GM19238 (cell line): ENCODE data around the gene GLIPR2.
"Not testable (repeated sequence)": the region's sequence is repeated elsewhere in the genome, so short reads cannot be mapped to it uniquely, and the experiment has no call there.

Experiments used
- DNase-seq: peaks from one replicate; pipeline ENCODE4 v3.0.0; 2011; ENCODE audit warnings: low spot score; ENCODE audit not compliant: insufficient read length

The GLIPR2 gene

DNA sequence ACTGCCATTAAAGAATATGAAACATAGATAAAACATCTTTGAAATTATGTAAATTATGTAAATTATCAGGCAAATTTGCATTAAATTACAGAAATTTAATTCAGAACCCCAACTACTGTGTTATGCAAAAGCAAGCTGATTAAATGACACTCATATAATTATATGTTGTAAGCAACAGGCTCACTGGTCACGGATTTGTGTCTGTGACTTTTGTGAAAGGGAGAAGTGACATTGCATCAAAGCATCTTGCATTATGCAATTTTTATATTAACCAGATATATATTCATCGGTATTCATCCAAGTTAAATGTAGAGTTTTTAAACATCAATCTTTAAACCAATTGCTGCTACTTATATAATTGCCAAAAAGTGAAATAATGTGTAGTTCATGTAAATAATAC lies 13.0 kb upstream of the GLIPR2 start:
- no peak for DNase-seq

DNA sequence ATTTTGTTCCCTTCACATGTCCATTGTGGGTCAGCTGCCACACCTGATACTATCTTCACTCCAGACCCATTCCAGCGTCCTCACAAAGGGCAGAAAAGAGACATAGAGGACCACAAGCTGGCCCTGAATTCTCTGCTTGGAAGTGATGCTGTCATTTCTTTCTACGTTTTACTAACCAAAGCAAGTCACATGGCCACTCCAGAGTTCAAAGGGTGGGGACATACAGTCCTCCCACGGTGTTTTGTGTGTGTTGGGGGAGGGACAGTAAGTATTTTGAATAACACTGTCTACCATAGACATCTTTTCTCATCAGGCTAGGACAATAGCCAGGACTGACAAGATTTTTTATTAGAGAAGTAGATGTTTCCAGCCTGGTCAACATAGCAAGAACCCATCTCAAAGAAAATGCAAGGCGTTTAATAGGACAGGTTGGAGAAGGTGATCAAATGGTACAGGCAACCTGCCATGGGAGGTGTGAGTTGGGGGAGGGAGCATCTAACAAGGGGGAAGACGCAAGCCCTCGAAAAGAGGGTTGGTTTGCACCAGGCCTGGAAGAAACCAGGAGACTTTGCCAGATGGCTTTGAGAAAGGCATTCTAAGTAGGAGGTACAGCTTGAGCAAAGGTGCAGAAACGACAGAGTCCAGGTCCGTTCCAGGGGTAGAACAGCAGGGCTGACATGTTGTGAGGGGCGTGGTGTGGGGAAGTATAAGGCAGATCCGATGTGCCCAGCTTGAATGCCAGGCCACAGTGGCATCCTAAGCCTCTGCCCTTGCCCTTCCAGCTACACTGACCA lies 11.3 kb upstream of the GLIPR2 start:
- DNase-seq = no peak

GRCh38 chr9:36126016-36126730 lies 10.4 kb upstream of the GLIPR2 start:
- no peak for DNase-seq

GRCh38 chr9:36127652-36128244 lies 8.8 kb upstream of the GLIPR2 start:
- no peak for DNase-seq

GRCh38 chr9:36128349-36128748 lies 8.2 kb upstream of the GLIPR2 start:
- no peak for DNase-seq

DNA sequence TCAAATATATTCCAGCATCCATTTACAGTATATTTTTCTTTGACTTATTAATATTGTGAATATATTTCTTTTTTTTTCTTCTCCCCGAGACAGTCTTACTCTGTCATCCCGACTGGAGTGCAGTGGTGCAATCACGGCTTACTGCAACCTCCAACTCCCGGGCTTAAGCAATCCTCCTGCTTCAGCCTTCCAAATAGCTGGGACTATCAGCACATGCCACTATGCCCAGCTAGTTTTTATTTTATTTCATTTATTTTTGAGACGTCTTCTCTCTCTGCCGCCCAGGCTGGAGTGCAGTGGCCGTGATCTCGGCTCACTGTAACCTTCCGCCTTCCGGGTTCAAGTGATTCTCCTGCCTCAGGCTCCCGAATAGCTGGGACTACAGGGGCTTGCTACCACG lies 7.4 kb upstream of the GLIPR2 start:
- no peak for DNase-seq

- DNase-seq = not testable (repeated sequence)
Observed at GRCh38 chr9:36131666-36132065, 4.9 kb upstream of the GLIPR2 start.

DNA sequence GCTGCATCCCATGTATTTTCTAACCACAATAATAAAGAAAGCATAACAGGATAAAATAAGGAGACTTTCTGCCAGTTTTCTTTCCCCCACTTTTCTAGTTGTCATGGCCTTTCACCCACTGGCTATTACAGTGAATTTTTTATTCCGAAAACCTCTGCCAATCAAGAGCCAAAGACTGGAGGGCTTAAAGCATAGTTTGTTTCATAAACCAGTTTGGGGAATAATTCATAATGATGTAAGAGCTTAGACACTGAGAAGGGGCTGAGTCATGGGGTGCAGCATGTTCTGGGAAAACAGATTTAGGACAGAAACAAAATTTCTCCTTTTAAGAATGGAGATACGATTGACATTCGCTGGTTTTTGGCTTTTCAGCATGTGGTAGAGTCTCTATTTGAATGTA lies 4.4 kb upstream of the GLIPR2 start:
- DNase-seq = no peak

DNA sequence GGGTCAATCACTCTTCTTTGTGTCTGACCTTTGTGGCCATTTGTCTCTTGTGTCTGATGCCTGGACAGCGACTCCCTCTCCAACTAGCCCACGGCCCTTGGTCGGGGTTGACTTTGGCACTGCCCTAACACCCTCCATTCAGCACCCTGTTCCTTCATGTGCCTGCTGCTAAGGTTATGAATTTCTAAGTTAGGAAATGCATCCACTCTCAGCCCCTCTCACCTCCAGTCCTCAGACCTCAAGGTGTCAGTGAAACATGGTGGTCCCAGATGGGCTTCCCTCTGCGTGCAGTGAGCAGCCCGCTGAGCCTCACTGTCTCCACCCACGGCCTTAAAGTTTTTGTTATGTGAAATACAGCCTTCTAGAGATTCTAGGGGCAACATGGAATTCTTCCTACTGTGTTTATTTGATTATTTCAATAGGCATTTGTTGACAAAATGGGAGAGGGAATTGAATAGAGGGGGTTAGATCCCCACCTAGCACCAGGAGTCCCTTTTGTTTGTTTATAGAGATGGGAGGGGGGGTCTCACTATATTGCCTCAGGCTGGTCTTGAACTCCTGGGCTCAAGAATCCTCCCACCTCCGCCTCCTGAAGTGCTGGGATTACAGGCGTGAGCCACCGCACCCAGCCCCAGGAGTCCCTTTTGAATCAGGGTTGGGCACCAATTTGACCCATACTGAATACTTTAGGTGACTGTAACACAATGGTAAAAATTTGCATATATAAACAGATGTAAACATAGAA lies 1.6 kb upstream of the GLIPR2 start:
- no peak for DNase-seq

- no peak for DNase-seq
Observed at GRCh38 chr9:36135741-36136271, 727 bp upstream of the GLIPR2 start.

GRCh38 chr9:36136894-36137391 lies 410 bp downstream of the GLIPR2 start:
- no peak for DNase-seq

DNA sequence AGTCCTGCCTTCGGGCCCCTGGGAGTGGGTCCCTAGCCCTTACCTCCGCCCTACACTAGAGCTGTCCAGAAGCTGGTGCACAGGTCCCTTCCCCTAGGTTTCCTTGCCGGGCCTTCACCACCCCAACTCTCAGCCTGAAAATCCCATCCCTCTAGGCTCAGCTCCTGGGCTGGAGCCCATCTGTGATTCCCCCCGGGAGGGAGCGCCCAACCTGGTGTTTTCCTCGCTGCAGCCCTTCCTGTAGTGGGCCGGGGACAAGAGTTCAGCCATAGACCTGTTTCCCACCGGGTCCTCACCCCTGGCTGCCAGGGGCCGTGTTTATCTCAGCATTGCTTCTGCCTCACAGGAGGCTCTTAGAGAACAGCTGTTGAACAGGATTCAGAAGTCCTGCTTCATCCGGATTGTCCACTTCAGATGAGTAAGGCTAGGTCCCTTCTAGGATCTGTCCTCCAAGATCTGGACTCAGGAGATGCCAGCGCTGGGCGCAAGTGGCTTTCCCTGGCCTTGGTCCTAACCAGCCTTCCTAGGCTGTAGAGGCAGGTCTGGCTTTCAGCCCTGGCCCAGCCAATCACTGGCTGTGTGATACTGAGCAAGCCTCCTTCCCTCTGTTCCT lies 965 bp downstream of the GLIPR2 start:
- no peak for DNase-seq

- no peak for DNase-seq
Observed at GRCh38 chr9:36138496-36138895, 2.0 kb downstream of the GLIPR2 start.

- no peak for DNase-seq
Observed at GRCh38 chr9:36138901-36139300, 2.4 kb downstream of the GLIPR2 start.

GRCh38 chr9:36140086-36141084 lies 3.9 kb downstream of the GLIPR2 start:
- DNase-seq = no peak

DNA sequence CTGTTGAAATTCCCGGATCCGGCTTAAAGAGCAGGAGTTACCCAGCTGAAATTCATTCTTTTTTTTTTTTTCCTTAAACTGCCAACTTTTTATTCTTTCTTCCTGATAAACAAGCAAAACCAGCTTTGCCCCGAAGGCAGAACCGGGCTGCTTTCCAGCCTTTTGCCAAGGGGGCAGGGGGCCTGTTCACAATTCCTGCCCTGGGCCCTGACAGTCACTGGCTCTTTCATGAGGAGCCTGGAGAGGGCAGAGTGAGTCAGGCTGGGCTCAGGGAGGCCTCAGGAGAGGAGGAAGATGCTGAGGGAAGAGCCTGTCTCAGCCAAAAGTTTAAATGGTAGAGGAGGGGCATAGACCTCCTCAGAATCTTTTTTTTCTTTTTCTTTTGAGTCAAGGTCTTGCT lies 4.8 kb downstream of the GLIPR2 start:
- no peak for DNase-seq

DNA sequence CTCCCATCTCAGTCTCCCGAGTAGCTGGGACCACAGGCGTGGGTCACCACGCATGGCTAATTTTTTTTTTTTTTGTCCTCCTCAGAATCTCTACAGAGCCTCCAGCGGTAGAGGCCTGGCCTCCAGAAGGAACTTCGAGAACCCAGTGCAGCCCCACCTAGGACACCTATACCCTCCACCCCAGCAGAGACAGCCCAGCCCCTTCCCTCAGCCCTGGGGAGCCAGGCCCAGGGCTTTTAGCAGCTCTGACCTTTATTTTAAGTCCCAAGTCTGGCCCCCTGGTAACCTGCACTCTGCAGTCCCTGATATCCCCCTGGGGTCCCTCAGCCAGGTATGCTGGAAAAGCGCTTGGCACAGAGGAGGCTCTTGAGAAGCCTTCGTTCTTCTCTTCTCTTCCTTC lies 5.2 kb downstream of the GLIPR2 start:
- DNase-seq = no peak

DNA sequence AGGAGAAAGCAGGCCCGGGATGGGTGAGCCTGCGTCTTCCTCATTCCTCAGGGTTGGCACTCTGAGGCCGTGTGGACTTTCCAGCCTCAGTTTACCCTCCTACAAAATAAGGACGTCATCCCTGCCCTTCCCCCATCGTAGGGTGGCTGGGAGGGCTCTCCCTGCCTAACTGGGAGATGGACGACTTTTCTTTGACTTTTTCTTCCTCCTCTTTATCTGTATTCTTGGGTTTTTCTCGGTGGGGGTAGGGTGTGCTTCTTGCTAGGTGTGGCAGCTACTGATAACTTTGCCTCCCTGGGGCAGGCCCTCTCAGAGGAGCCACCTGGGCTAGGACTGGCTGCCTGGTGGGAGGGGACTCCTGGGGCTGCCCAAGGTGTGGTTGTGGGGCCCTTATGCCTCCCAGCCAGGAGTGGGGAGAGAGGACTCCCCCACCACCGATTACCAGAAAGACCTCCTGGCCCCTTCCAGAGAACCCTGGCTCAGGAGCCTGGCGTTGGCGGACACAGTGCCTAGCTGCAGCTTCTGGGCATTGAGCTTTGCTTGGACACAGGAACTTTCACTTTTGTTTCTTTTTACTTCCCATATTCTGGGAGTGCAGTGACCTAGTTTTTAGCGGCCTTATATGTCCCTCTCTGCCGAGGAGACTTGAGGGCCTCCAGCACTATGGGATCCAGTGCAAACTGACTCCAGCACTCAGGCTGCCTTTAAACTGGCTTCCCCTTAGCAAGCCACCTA lies 6.1 kb downstream of the GLIPR2 start:
- no peak for DNase-seq

DNA sequence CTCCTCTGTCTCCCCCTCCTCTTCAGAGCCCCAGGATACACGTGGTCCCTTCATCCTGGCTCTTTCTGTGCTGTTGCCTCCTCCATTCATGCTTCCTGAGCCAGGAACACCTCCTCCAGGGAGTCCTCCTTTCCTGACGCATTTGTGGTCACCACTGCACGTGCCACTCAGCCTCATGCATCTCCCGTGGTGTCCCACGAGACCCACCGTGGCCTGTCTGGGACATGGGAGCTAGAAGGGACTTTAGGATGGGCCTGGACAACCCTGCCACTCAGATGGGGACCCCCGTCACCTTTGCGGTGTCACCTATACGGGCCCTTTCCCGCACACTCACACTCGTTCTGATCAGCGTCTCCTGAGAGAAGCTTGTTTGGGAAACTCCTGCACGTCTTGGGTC lies 6.7 kb downstream of the GLIPR2 start:
- no peak for DNase-seq
